Measurements from ENCODE around the gene DGKE. TPM values are rescaled to one million over a fixed set of nuclear protein-coding genes. Genes with fewer than 3 reads are reported as not detected.

The DGKE gene
- total and polyA plus RNA-seq, 9 donors: 2.0 to 5.8 (median 3.8) TPM

DNA sequence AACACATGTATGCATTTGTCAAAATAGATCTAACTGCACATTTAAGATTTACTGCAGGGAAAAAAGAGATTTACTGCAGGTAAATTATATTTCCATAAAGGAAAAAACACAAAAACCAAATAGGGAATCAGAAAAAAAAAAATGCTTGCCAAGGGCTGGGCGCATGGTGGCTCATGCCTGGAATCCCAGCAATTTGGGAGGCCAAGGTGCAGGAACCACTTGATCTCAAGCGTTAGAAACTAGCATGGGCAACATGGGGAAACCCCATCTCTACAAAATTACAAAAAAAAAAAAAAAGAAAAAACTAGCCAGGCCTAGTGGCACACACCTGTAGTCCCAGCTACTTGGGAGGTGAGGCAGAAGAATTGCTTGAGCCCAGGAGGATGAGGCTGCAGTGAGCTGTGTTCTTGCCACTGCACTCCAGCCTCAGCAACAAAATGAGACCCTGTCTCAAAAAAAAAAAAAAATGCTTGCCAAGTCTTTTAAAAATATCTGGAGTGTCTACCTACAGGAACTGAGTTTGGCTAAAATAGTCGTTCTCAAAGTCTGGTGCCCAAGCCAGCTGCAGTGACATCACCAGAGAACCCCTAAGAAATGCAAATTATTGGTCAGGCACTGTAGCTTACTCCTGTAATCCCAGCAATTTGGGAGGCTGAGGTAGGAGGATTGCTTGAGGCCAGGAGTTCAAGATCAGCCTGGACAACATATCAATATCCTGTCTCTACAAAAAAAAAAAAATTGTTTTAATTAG is 62.4 kb downstream of the DGKE start:
- no peak overlapping the region for H3K27ac ChIP-seq (ENCODE audit: low read length)
- WGBS (ENCODE audit: insufficient coverage): no CpG with 5 or more reads among the region's 3 CpGs
- no peaks in the 10 kb centered on the region for H3K9me3 ChIP-seq (replicated peaks; ENCODE audit: control insufficient read depth, low read depth, low read length)
- DNase-seq: no peak
- H3K4me1 ChIP-seq (ENCODE audit: control insufficient read depth, insufficient read depth, low read length): no peaks in the 10 kb centered on the region
- peaks cover 86% of the 10 kb centered on the region for H3K36me3 ChIP-seq (ENCODE audit: control insufficient read depth, insufficient read depth, low read length)
- no peaks in the 10 kb centered on the region for H3K27me3 ChIP-seq (ENCODE audit: control insufficient read depth, insufficient read depth, low read length)
- H3K4me3 ChIP-seq (ENCODE audit: low read length): no peak overlapping the region

DNA sequence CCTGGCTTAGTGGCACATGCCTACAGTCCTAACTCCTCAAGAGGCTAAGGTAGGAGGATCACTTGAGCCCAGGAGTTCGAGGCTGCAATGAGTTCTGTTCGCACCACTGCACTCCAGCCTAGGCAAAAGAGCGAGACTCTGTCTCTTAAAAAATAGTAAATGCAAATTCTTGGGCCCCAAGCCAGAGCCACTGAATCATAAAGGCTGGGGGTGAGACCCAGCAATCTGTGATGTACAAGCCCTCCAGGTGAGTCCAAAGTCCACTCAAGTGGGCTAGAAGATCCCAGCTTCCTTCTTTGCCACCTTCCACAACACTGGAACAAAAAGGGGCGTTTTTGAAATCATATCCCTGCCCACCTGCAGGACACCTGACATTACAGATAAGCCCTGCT is 63.0 kb downstream of the DGKE start:
- Histone ChIP-seq H3K4me3 (ENCODE audit: low read length) (no peak overlapping the region), H3K27ac (ENCODE audit: low read length) (no peak overlapping the region), H3K4me1 (ENCODE audit: control insufficient read depth, insufficient read depth, low read length) (no peaks in the 10 kb centered on the region), H3K36me3 (ENCODE audit: control insufficient read depth, insufficient read depth, low read length) (peaks cover 85% of the 10 kb centered on the region), H3K27me3 (ENCODE audit: control insufficient read depth, insufficient read depth, low read length) (no peaks in the 10 kb centered on the region), H3K9me3 (replicated peaks; ENCODE audit: control insufficient read depth, low read depth, low read length) (no peaks in the 10 kb centered on the region)
- 42% methylated on average over 2 of the region's 4 CpGs for WGBS (ENCODE audit: insufficient coverage)
- DNase-seq: no peak

DNA sequence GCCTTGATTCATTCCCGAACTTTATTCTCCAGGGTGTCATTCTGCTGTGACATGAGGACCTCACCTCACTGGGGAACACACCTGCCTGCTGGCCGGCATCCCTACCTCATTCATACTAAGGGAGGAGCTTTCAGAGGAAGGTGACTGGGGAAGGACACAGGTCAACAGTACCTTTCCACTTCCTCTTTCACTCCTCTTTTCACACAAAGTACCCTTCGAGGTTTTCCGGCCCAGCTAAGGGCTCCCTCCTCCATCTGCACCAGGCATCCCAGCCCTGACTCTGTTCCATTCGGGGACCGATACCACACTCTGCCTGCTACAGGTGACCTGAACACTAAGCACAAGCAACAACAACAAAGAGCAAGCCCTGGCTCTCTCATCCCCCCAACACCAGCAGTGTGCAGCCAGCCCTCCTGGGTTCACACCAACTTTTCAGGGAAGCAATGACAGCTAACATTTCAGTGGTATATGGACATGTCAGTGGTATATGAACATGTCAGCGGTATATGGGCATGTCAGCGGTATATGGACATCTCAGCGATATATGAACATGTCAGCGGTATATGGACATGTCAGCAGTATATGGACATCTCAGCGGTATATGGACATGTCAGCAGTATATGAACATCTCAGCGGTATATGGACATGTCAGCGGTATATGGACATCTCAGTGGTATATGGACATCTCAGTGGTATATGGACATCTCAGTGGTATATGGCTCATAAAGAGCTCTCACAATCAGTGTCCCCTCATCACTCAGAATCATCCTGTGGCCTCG is 63.9 kb downstream of the DGKE start:
- H3K36me3 ChIP-seq (ENCODE audit: control insufficient read depth, insufficient read depth, low read length): peaks cover 87% of the 10 kb centered on the region
- H3K4me1 ChIP-seq (ENCODE audit: control insufficient read depth, insufficient read depth, low read length): no peaks in the 10 kb centered on the region
- no peak for DNase-seq
- WGBS (ENCODE audit: insufficient coverage): 100% methylated on average over 7 of the region's 14 CpGs
- H3K4me3 ChIP-seq (ENCODE audit: low read length): no peak overlapping the region
- H3K9me3 ChIP-seq (replicated peaks; ENCODE audit: control insufficient read depth, low read depth, low read length): no peaks in the 10 kb centered on the region
- no peak overlapping the region for H3K27ac ChIP-seq (ENCODE audit: low read length)
- H3K27me3 ChIP-seq (ENCODE audit: control insufficient read depth, insufficient read depth, low read length): no peaks in the 10 kb centered on the region

DNA sequence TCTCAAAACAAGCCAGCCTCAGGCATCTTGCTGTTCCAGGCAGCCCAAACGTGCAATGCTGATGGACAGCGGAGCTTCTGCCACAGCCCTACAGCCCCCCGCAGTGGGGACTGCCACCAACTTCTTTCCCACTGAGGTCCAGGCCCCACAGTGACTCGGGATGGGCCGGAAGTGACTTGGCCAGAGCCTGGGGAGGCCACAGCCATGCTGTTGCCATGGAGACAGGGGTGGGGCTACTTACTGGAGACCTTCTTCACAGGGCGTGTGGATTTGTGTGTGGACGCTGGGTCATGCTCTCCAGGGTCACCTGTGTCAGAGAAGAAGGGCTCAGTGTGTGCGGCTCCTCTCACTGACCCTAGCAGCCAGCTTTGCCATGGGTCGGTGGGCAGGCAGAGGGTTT is 64.9 kb downstream of the DGKE start:
- DNase-seq: no peak
- 84% methylated on average over 6 of the region's 9 CpGs for WGBS (ENCODE audit: insufficient coverage)
- H3K4me3 ChIP-seq (ENCODE audit: low read length): no peak overlapping the region
- H3K27me3 ChIP-seq (ENCODE audit: control insufficient read depth, insufficient read depth, low read length): no peaks in the 10 kb centered on the region
- no peaks in the 10 kb centered on the region for H3K9me3 ChIP-seq (replicated peaks; ENCODE audit: control insufficient read depth, low read depth, low read length)
- no peaks in the 10 kb centered on the region for H3K4me1 ChIP-seq (ENCODE audit: control insufficient read depth, insufficient read depth, low read length)
- H3K27ac ChIP-seq (ENCODE audit: low read length): no peak overlapping the region
- H3K36me3 ChIP-seq (ENCODE audit: control insufficient read depth, insufficient read depth, low read length): peaks cover 86% of the 10 kb centered on the region

DNA sequence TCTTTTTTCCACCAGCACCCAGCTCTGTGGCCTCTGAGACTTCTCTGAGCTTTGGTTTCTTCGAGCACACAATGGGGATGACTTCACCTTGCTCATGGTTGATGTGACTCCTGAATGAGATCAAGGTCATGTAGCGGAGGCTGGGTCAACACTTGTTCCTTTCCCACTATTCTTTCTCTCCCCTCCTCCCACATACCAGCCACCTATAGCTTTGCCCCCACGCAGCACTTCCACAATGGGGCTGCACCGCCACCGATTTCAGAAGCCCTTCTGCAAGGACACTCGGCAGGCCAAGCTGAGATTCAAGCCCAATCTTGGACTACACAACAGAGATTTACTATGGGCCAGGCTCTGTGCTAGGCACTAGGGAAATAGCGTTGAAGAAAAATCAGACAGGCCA is 65.5 kb downstream of the DGKE start:
- no peaks in the 10 kb centered on the region for H3K9me3 ChIP-seq (replicated peaks; ENCODE audit: control insufficient read depth, low read depth, low read length)
- no peak for DNase-seq
- H3K27me3 ChIP-seq (ENCODE audit: control insufficient read depth, insufficient read depth, low read length): no peaks in the 10 kb centered on the region
- H3K4me1 ChIP-seq (ENCODE audit: control insufficient read depth, insufficient read depth, low read length): no peaks in the 10 kb centered on the region
- H3K36me3 ChIP-seq (ENCODE audit: control insufficient read depth, insufficient read depth, low read length): peaks cover 88% of the 10 kb centered on the region
- no peak overlapping the region for H3K4me3 ChIP-seq (ENCODE audit: low read length)
- H3K27ac ChIP-seq (ENCODE audit: low read length): no peak overlapping the region
- 96% methylated on average over 7 of the region's 7 CpGs for WGBS (ENCODE audit: insufficient coverage)

DNA sequence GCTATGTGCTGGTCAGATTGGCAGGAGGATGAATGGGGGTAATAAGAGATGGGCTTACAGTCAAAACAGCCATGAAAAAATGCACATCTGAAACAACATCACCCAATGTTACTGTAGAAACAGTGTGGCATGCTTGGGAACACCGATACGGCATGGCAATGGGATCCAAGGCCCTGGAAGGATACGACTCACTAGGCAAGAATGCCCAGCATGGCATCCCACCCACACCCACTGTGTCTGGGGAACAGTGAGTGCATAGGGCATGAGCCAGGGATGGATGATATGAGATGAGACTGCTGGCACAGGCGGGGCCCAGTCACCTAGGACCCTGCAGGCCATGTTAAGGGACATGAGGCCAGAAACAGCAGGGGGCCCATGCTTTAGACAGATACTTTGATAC is 68.4 kb downstream of the DGKE start:
- Histone ChIP-seq H3K4me1 (ENCODE audit: control insufficient read depth, insufficient read depth, low read length) (no peaks in the 10 kb centered on the region), H3K27me3 (ENCODE audit: control insufficient read depth, insufficient read depth, low read length) (no peaks in the 10 kb centered on the region), H3K27ac (ENCODE audit: low read length) (no peak overlapping the region), H3K36me3 (ENCODE audit: control insufficient read depth, insufficient read depth, low read length) (peaks cover 75% of the 10 kb centered on the region), H3K4me3 (ENCODE audit: low read length) (no peak overlapping the region), H3K9me3 (replicated peaks; ENCODE audit: control insufficient read depth, low read depth, low read length) (no peaks in the 10 kb centered on the region)
- DNase-seq: no peak
- WGBS (ENCODE audit: insufficient coverage): 86% methylated on average over 3 of the region's 4 CpGs

DNA sequence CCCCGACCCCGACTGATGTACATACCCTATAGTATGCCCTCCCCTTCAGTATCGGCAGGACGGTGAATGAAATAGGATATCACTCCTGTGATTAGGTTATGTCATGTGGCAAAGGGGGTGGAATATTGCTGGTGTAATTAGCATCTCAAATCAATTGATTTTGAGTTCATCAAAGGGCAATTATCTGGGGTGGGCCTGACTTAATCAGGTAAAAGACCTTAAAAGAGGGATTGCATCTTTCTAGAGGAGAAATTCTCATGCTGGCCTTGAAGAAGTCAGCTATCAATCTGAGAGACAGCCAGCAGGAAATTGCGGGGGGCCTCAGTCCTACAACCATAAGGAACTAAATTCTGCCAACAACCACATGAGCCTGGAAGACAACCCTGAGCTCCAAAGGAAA is 69.6 kb downstream of the DGKE start:
- Histone ChIP-seq H3K4me3 (ENCODE audit: low read length) (no peak overlapping the region), H3K36me3 (ENCODE audit: control insufficient read depth, insufficient read depth, low read length) (peaks cover 71% of the 10 kb centered on the region), H3K27me3 (ENCODE audit: control insufficient read depth, insufficient read depth, low read length) (no peaks in the 10 kb centered on the region), H3K4me1 (ENCODE audit: control insufficient read depth, insufficient read depth, low read length) (no peaks in the 10 kb centered on the region), H3K9me3 (replicated peaks; ENCODE audit: control insufficient read depth, low read depth, low read length) (no peaks in the 10 kb centered on the region), H3K27ac (ENCODE audit: low read length) (no peak overlapping the region)
- no peak for DNase-seq
- WGBS (ENCODE audit: insufficient coverage): no CpG with 5 or more reads among the region's 5 CpGs

DNA sequence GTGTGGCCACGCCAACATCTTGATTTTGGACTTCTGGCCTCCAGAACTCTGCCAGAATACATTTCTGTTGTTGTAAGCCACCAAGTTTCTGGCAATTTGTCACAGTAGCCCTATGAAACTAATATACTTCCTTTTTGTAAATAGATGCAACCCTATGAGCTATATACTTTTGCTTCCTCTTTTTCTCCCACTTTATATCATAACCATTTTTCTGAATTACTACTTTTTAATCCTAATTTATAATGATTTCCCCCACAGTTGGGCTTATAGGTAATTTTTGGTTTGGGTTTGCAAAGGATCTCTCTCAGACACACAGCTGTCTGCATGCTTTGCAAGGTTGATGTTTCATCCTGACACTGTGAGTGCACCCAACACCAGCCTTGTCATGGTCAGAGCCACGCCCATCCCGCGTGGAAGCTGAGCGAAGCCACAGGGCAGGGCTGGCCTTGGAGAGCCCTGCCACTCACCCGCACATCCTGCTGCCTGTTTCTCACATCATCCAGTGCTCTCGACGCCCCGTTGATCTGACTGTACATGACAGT is 74.1 kb downstream of the DGKE start:
- 100% methylated on average over 5 of the region's 9 CpGs for WGBS (ENCODE audit: insufficient coverage)
- peaks cover 38% of the 10 kb centered on the region for H3K36me3 ChIP-seq (ENCODE audit: control insufficient read depth, insufficient read depth, low read length)
- peak; percentile 43 for DNase-seq
- peaks cover 23% of the 10 kb centered on the region for H3K4me1 ChIP-seq (ENCODE audit: control insufficient read depth, insufficient read depth, low read length)
- H3K4me3 ChIP-seq (ENCODE audit: low read length): no peak overlapping the region
- H3K27ac ChIP-seq (ENCODE audit: low read length): no peak overlapping the region
- H3K27me3 ChIP-seq (ENCODE audit: control insufficient read depth, insufficient read depth, low read length): no peaks in the 10 kb centered on the region
- H3K9me3 ChIP-seq (replicated peaks; ENCODE audit: control insufficient read depth, low read depth, low read length): no peaks in the 10 kb centered on the region

DNA sequence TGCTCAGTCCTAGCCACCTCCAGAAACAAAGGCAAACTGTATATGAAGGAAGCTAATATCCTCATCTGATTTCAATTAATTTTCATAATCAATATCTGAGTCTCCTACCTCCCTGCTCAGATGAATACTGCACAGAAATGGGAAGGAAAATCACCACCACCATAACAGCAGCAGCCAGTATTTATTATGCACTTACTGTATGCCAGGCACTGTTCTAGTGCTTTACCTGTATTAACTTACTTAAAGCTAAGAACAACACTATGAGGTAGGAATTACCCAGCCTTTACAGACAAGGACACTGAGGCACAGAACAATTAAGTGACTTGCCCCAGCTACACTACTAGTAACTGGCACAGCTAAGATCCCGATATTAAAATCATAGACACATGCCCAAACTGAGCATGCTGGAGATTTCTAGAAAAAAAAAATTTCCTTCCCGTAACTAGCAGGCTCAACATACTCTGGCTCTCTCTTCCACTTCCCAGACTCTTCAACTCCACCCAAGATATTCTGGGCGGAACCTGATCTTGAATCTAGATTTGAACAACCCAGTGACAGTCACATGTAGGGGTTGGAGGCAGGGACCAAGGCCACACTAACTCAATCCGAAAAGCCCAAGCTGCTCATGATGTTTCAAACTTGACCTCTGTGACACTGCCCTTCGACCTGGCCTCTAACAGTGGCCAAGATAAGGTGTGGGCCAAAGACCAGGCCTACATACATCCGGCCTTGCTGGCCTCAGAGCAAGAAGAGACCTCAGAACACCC is 76.0 kb downstream of the DGKE start:
- no peaks in the 10 kb centered on the region for H3K9me3 ChIP-seq (replicated peaks; ENCODE audit: control insufficient read depth, low read depth, low read length)
- no peak overlapping the region for H3K4me3 ChIP-seq (ENCODE audit: low read length)
- no peak overlapping the region for H3K27ac ChIP-seq (ENCODE audit: low read length)
- H3K4me1 ChIP-seq (ENCODE audit: control insufficient read depth, insufficient read depth, low read length): peaks cover 26% of the 10 kb centered on the region
- DNase-seq: peak; percentile 26
- 89% methylated on average over 4 of the region's 6 CpGs for WGBS (ENCODE audit: insufficient coverage)
- H3K27me3 ChIP-seq (ENCODE audit: control insufficient read depth, insufficient read depth, low read length): no peaks in the 10 kb centered on the region
- peaks cover 23% of the 10 kb centered on the region for H3K36me3 ChIP-seq (ENCODE audit: control insufficient read depth, insufficient read depth, low read length)
